Measurements from ENCODE around the gene ZBP1.

GRCh38 chr20:57633945-57634491, 13.8 kb upstream of the ZBP1 start:
- TF ChIP-seq PPARA (CRISPR knock-in tag; IDR thresholded peaks at IDR 0.05; ENCODE audit: borderline replicate concordance) (no peak), BACH2 (CRISPR knock-in tag; IDR thresholded peaks at IDR 0.05; ENCODE audit: borderline replicate concordance) (no peak), CREB5 (CRISPR knock-in tag; IDR thresholded peaks at IDR 0.05; ENCODE audit: low read depth) (no peak), ESRRG (CRISPR knock-in tag; IDR thresholded peaks at IDR 0.05) (no peak), ZFP30 (CRISPR knock-in tag; IDR thresholded peaks at IDR 0.05) (no peak), ZFP3 (CRISPR knock-in tag; IDR thresholded peaks at IDR 0.05) (no peak), ZC3H10 (CRISPR knock-in tag; IDR thresholded peaks at IDR 0.05) (no peak), OSR1 (CRISPR knock-in tag; IDR thresholded peaks at IDR 0.05) (no peak), ARNTL (CRISPR knock-in tag; IDR thresholded peaks at IDR 0.05; ENCODE audit: borderline replicate concordance, low read depth) (no peak), TCF4 (CRISPR knock-in tag; IDR thresholded peaks at IDR 0.05; ENCODE audit: borderline replicate concordance) (no peak)
- TF ChIP-seq, protein P1, sequence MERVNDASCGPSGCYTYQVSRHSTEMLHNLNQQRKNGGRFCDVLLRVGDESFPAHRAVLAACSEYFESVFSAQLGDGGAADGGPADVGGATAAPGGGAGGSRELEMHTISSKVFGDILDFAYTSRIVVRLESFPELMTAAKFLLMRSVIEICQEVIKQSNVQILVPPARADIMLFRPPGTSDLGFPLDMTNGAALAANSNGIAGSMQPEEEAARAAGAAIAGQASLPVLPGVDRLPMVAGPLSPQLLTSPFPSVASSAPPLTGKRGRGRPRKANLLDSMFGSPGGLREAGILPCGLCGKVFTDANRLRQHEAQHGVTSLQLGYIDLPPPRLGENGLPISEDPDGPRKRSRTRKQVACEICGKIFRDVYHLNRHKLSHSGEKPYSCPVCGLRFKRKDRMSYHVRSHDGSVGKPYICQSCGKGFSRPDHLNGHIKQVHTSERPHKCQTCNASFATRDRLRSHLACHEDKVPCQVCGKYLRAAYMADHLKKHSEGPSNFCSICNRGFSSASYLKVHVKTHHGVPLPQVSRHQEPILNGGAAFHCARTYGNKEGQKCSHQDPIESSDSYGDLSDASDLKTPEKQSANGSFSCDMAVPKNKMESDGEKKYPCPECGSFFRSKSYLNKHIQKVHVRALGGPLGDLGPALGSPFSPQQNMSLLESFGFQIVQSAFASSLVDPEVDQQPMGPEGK (CRISPR knock-in tag; IDR thresholded peaks at IDR 0.05; ENCODE audit: borderline replicate concordance), result no peak
- TF ChIP-seq, protein P2, sequence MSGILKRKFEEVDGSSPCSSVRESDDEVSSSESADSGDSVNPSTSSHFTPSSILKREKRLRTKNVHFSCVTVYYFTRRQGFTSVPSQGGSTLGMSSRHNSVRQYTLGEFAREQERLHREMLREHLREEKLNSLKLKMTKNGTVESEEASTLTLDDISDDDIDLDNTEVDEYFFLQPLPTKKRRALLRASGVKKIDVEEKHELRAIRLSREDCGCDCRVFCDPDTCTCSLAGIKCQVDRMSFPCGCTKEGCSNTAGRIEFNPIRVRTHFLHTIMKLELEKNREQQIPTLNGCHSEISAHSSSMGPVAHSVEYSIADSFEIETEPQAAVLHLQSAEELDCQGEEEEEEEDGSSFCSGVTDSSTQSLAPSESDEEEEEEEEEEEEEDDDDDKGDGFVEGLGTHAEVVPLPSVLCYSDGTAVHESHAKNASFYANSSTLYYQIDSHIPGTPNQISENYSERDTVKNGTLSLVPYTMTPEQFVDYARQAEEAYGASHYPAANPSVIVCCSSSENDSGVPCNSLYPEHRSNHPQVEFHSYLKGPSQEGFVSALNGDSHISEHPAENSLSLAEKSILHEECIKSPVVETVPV (CRISPR knock-in tag; IDR thresholded peaks at IDR 0.05), result no peak

Data from SK-N-SH treated with all-trans-retinoic acid at 6 μM for 48 hours (cell line).